HTR-8/SVneo (cell line): ENCODE measurements around the gene MGARP.
"Not testable (repeated sequence)": the region's sequence is repeated elsewhere in the genome, so short reads cannot be mapped to it uniquely, and the experiment has no call there.

Experiments used
- DNase-seq: peaks from one replicate; pipeline ENCODE4 v3.0.0; 2011; ENCODE audit warnings: low spot score, mixed read lengths; ENCODE audit not compliant: insufficient read length
- FAIRE-seq: peaks from 2 replicates; lab custom pipeline; 2011; peaks lifted over from hg19 to GRCh38; lab: Jason Lieb, UNC

Gene MGARP

GRCh38 chr4:139279760-139280620, at the start of gene MGARP:
Gene MGARP, minus strand, starts transcription at chr4:139280225. Its CDS starts 67 bp downstream, at chr4:139280158.
- FAIRE-seq (peak; percentile 65), DNase-seq (peak; percentile 74)

GRCh38 chr4:139329665-139330200, 49.7 kb upstream of the MGARP start:
- no peak for FAIRE-seq
- DNase-seq: no peak

GRCh38 chr4:139324620-139325019, 44.6 kb upstream of the MGARP start:
- FAIRE-seq: no peak
- no peak for DNase-seq

- DNase-seq, FAIRE-seq: not testable (repeated sequence)
Measured at GRCh38 chr4:139322541-139322940, 42.5 kb upstream of the MGARP start.

- FAIRE-seq: not testable (repeated sequence)
Measured at GRCh38 chr4:139322070-139322469, 42.0 kb upstream of the MGARP start.

GRCh38 chr4:139319571-139319970, 39.5 kb upstream of the MGARP start:
- FAIRE-seq (no peak), DNase-seq (no peak)

More at GRCh38 chr4:139322070-139322469, 42.0 kb upstream of the MGARP start:
- not testable (repeated sequence) for DNase-seq

GRCh38 chr4:139317635-139318034, 37.6 kb upstream of the MGARP start:
- DNase-seq: no peak
- FAIRE-seq: no peak

- DNase-seq (no peak), FAIRE-seq (no peak)
Measured at GRCh38 chr4:139316733-139317132, 36.7 kb upstream of the MGARP start.

GRCh38 chr4:139315221-139315675, 35.2 kb upstream of the MGARP start:
- FAIRE-seq (no peak), DNase-seq (no peak)

GRCh38 chr4:139314047-139314800, 34.2 kb upstream of the MGARP start:
- no peak for FAIRE-seq

GRCh38 chr4:139313414-139313813, 33.4 kb upstream of the MGARP start:
- not testable (repeated sequence) for FAIRE-seq, DNase-seq

More at GRCh38 chr4:139314047-139314800, 34.2 kb upstream of the MGARP start:
- no peak for DNase-seq

- no peak for FAIRE-seq
Measured at GRCh38 chr4:139312552-139313332, 32.7 kb upstream of the MGARP start.

GRCh38 chr4:139311909-139312308, 31.9 kb upstream of the MGARP start:
- no peak for DNase-seq
- no peak for FAIRE-seq

More at GRCh38 chr4:139312552-139313332, 32.7 kb upstream of the MGARP start:
- no peak for DNase-seq

GRCh38 chr4:139304920-139305319, 24.9 kb upstream of the MGARP start:
- FAIRE-seq (no peak), DNase-seq (no peak)

GRCh38 chr4:139301821-139302611, 22.0 kb upstream of the MGARP start, which contains the start of gene NDUFC1:
Gene NDUFC1, minus strand, starts transcription at chr4:139302477. Its CDS starts 6,679 bp downstream, at chr4:139295798.
- DNase-seq (no peak), FAIRE-seq (no peak)

GRCh38 chr4:139301113-139301820, 21.2 kb upstream of the MGARP start, which contains the start of gene NAA15:
Gene NAA15, plus strand, starts transcription at chr4:139301505. Its CDS starts 273 bp downstream, at chr4:139301778.
- peak; percentile 92 for FAIRE-seq
- DNase-seq: peak; percentile 94

GRCh38 chr4:139300431-139301112, 20.5 kb upstream of the MGARP start:
- FAIRE-seq: no peak
- DNase-seq: no peak

GRCh38 chr4:139299536-139299935, 19.5 kb upstream of the MGARP start:
- DNase-seq (no peak), FAIRE-seq (no peak)
